Fibroblast of lung (primary cell): ENCODE measurements around the gene TNS3.

ENCODE experiments used
- CTCF ChIP-seq, 2 donors: IDR thresholded peaks in 1 of 2; conservative IDR thresholded peaks in 1 of 2; 1 replicate in 1 of 2; 2 replicates in 1 of 2; pipeline ENCODE4 v1.5.1; 2011 to 2012; ENCODE audit warnings: low read length in 2 of 2, control low read depth in 1 of 2, inconsistent platforms in 1 of 2, low read depth in 1 of 2, mild to moderate bottlenecking in 1 of 2
- EZH2 ChIP-seq: IDR thresholded peaks from 2 replicates; pipeline ENCODE4 v1.5.1; 2012; ENCODE audit warnings: low read length, control low read depth, mild to moderate bottlenecking; ENCODE audit errors: missing control alignments

GRCh38 chr7:47367369-47367768 is 214.5 kb downstream of the TNS3 start:
- no peak for TF ChIP-seq CTCF (conservative IDR thresholded peaks at IDR 0.05 in 1 of 2, IDR thresholded peaks at IDR 0.05 in 1 of 2; ENCODE audit: low read depth in 1 of 2, low read length in 2 of 2)
- no peak for TF ChIP-seq EZH2
